Left renal cortex interstitium (tissue), 4 donors: ENCODE data around the gene RCBTB2. TPM values are rescaled to one million over a fixed set of nuclear protein-coding genes. Genes with fewer than 3 reads are reported as not detected.
"Not testable (repeated sequence)": the region's sequence is repeated elsewhere in the genome, so short reads cannot be mapped to it uniquely, and the experiment has no call there.

Source experiments
- DNase-seq, 4 donors: peaks; one replicate each; pipeline ENCODE4 v3.0.0-alpha.2; 2013; ENCODE audit warnings: low read depth in 4 of 4, low spot score in 2 of 4, missing footprints in 1 of 4
- polyA plus RNA-seq, 4 donors: library from polyadenylated mRNA; unstranded; fragments of 120-200 nt; gene quantifications; one replicate each; pipeline ENCODE4 v1.2.1, GENCODE V29; 2013; ENCODE audit not compliant: insufficient read length in 4 of 4

Gene RCBTB2
- polyA plus RNA-seq, 4 donors: 57.1 to 65.2 (median 59.5) TPM

- DNase-seq: no peak
Observed at GRCh38 chr13:48457578-48458242, 75.2 kb downstream of the RCBTB2 start.

- no peak for DNase-seq
Observed at GRCh38 chr13:48456546-48456945, 76.3 kb downstream of the RCBTB2 start.

- DNase-seq: not testable (repeated sequence)
Observed at GRCh38 chr13:48451196-48451595, 81.7 kb downstream of the RCBTB2 start.

- DNase-seq: no peak
Observed at GRCh38 chr13:48449656-48450055, 83.2 kb downstream of the RCBTB2 start.

GRCh38 chr13:48448959-48449614 is 83.8 kb downstream of the RCBTB2 start:
- DNase-seq: no peak

- no peak for DNase-seq
Observed at GRCh38 chr13:48448285-48448958, 84.5 kb downstream of the RCBTB2 start.

GRCh38 chr13:48446464-48446863 is 86.4 kb downstream of the RCBTB2 start:
- DNase-seq: no peak

GRCh38 chr13:48443442-48444208 is 89.3 kb downstream of the RCBTB2 start:
- DNase-seq: no peak

Other genes starting within 250 kb of the RCBTB2 start
- gene RB1, start 229.3 kb downstream of the RCBTB2 start, polyA plus RNA-seq: 10 to 100 TPM; 42.1 to 49.1 (median 45.5) TPM
- gene LPAR6, start 120.0 kb downstream of the RCBTB2 start, polyA plus RNA-seq: 10 to 100 TPM; 31.3 to 56.8 (median 39.0) TPM
- gene CYSLTR2, start 120.8 kb upstream of the RCBTB2 start, polyA plus RNA-seq: under 1 TPM; 0.31 to 0.65 (median 0.61) TPM